Measurements from ENCODE around the gene CLK3. TPM values are rescaled to one million over a fixed set of nuclear protein-coding genes. Genes with fewer than 3 reads are reported as not detected.

Gene CLK3
- total RNA-seq, 2 donors from 2014 or later = 116 to 120 TPM

- Mint-ChIP-seq H3K4me1 (ENCODE audit: low read depth) (peaks cover 8% of the 10 kb centered on the region), H3K36me3 (ENCODE audit: insufficient read depth in 2 of 2) (no peaks in the 10 kb centered on the region), H3K27ac (no peak overlapping the region), H3K9me3 (no peaks in the 10 kb centered on the region), H3K4me3 (no peak overlapping the region), H3K27me3 (ENCODE audit: low read depth) (no peaks in the 10 kb centered on the region)
- no peak for DNase-seq
- ATAC-seq (replicated peaks in 1 of 2) = no peak
Measured at GRCh38 chr15:74608786-74609185, 6.8 kb upstream of the CLK3 start.

DNA sequence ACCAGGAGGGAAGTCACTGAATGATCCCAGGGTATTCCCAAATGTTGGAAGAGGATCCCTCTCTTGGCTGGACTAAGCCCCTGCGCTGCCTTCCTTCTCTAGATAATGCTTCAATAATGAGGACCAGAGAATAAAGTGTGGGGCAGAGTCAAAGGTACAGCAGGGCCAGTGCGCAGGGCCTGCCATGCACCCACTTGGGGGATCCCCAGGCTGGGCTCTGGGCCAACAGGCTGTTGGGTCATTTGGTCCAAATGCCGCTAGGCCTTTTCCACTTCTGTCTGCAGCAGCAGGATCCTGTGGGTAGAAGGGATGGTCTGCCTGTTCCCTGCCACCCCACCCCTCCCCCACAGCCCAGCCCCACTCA is 5.7 kb upstream of the CLK3 start:
- no peak overlapping the region for H3K4me3 Mint-ChIP-seq
- no peaks in the 10 kb centered on the region for H3K36me3 Mint-ChIP-seq (ENCODE audit: insufficient read depth in 2 of 2)
- H3K4me1 Mint-ChIP-seq (ENCODE audit: low read depth) = peaks cover 8% of the 10 kb centered on the region
- ATAC-seq (replicated peaks in 1 of 2) = no peak
- H3K27me3 Mint-ChIP-seq (ENCODE audit: low read depth) = no peaks in the 10 kb centered on the region
- DNase-seq = no peak
- no peaks in the 10 kb centered on the region for H3K9me3 Mint-ChIP-seq
- H3K27ac Mint-ChIP-seq = no peak overlapping the region

- ATAC-seq (replicated peaks in 1 of 2) (no peak), DNase-seq (no peak)
- Mint-ChIP-seq H3K36me3 (ENCODE audit: insufficient read depth in 2 of 2) (no peaks in the 10 kb centered on the region), H3K4me3 (no peak overlapping the region), H3K9me3 (no peaks in the 10 kb centered on the region), H3K4me1 (ENCODE audit: low read depth) (peaks cover 8% of the 10 kb centered on the region), H3K27me3 (ENCODE audit: low read depth) (no peaks in the 10 kb centered on the region), H3K27ac (no peak overlapping the region)
Measured at GRCh38 chr15:74610302-74610951, 5.2 kb upstream of the CLK3 start.

DNA sequence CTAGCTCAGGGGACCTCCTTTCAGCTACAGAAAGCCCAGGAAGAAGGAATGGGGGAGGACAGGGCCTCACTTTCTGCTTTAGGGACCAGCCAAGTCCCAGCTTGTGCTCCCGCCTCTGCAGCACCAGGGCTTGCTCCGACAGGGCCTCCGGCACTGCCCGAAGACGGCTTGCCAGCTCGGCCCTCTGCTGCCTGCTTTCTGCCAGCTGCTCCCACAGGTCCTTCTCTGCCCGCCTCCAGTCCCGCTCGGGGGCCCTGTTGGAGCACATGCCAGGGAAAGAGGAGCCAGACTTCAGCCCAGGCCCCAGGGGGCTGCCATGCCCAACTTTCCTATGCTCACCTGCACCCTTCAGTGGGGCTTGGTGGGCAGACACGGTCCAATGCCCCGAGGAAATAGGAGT is 4.3 kb upstream of the CLK3 start:
- H3K4me3 Mint-ChIP-seq = no peak overlapping the region
- no peak for DNase-seq
- H3K36me3 Mint-ChIP-seq (ENCODE audit: insufficient read depth in 2 of 2) = peaks cover 0 to under 1% of the 10 kb centered on the region in 2 donors
- H3K4me1 Mint-ChIP-seq (ENCODE audit: low read depth) = peaks cover 8% of the 10 kb centered on the region
- H3K9me3 Mint-ChIP-seq = no peaks in the 10 kb centered on the region
- no peak overlapping the region for H3K27ac Mint-ChIP-seq
- no peaks in the 10 kb centered on the region for H3K27me3 Mint-ChIP-seq (ENCODE audit: low read depth)
- ATAC-seq (replicated peaks in 1 of 2) = no peak

DNA sequence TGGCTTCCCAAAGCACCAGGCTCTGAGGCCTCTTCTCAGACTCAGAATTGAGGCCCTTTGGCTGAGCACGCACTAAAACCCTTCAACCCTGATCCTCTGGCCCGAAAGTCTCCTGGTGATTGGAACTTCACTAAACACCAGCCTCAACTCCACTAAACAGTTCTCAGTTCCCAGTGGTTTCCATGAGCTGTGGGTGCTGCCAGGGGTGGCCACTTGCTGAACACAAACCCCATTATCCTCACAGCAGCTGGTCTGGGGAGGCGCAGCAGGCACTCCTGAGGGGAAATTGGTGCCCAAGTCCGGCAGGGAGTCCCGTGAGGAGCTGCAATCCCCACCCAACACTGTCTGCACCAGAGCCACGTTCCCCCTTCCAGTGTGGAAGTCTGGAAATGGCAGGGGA is 3.8 kb upstream of the CLK3 start:
- Mint-ChIP-seq H3K4me3 (no peak overlapping the region), H3K27ac (no peak overlapping the region), H3K36me3 (ENCODE audit: insufficient read depth in 2 of 2) (peaks cover 0 to 2% of the 10 kb centered on the region in 2 donors), H3K9me3 (no peaks in the 10 kb centered on the region), H3K4me1 (ENCODE audit: low read depth) (peaks cover 12% of the 10 kb centered on the region), H3K27me3 (ENCODE audit: low read depth) (no peaks in the 10 kb centered on the region)
- DNase-seq (no peak), ATAC-seq (replicated peaks in 1 of 2) (no peak)

DNA sequence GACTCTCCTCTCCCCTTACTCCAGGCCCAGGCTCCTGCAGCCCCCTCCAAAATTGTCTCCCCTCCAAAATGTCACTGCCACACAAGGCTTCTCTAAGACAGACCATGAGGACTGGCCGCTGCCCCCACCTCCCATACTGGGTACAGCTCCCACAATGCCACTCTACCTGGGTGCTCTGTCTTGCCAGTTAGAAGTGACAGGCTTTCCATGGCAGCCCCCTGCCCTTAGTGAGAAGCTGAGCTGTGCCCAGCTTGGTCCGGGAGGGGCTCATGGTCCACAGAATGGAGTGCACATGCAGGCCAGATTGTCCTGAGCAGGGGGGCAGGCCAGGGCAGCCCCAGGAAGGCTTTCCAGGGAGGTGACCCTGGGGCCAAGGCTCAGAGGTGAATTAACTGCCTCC is 3.0 kb upstream of the CLK3 start:
- Mint-ChIP-seq H3K36me3 (ENCODE audit: insufficient read depth in 2 of 2) (peaks cover 2 to 3% of the 10 kb centered on the region in 2 donors), H3K4me3 (peak overlapping the region; percentile 3 to 94)

DNA sequence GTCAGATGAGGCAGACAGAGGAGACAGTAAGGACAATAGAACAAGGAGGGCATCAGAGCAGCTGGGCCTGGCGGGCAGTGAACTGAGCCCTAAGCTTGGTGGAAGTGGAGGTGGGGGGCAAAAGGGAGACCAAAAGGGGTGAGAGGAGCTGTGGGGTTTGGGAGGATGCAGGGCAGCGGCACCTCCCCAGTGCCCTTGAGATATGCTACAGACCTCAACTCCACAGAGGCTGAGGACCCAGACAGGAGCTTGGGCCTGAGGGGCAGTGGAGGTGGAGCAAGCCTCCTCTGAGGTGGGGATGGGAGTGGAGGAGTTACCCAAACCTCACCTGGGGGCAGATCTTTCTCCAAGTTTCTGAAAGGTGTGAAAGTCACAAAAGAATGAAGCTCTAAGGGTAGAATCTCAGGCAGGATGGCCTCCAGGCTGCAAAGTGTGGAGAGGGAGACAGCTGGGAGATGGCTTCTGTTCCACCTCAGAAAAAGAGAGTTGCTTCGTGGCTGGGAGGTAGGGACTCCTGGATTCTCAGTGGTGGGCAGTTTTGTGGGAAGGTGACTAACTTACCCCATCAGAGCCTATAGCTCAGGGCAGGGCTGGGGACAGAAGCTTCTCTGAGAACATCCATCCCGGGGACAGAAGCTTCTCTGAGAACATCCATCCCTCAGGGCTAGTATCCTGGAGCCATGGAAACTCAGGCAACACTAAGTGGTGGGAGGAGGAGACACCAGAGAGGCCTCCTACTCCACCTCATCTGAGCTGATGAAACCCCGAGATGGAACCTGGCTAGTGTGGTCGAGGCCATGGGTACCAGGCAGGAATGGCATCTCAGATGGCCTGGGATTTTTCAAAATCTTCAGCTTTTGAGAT is 2.3 kb upstream of the CLK3 start:
- H3K9me3 Mint-ChIP-seq = no peaks in the 10 kb centered on the region
- H3K27me3 Mint-ChIP-seq (ENCODE audit: low read depth) = no peaks in the 10 kb centered on the region
- H3K4me1 Mint-ChIP-seq (ENCODE audit: low read depth) = peaks cover 27% of the 10 kb centered on the region
- ATAC-seq (replicated peaks in 1 of 2) = no peak
- no peak for DNase-seq
- H3K36me3 Mint-ChIP-seq (ENCODE audit: insufficient read depth in 2 of 2) = peaks cover 2 to 7% of the 10 kb centered on the region in 2 donors
- peak overlapping the region; percentile 94 to 97 for H3K4me3 Mint-ChIP-seq
- no peak overlapping the region for H3K27ac Mint-ChIP-seq

More for the DNA sequence above, 3.0 kb upstream of the CLK3 start:
- DNase-seq = no peak
- no peaks in the 10 kb centered on the region for H3K27me3 Mint-ChIP-seq (ENCODE audit: low read depth)
- H3K27ac Mint-ChIP-seq = peak overlapping the region; percentile 5
- H3K9me3 Mint-ChIP-seq = no peaks in the 10 kb centered on the region
- peaks cover 21% of the 10 kb centered on the region for H3K4me1 Mint-ChIP-seq (ENCODE audit: low read depth)
- no peak for ATAC-seq (replicated peaks in 1 of 2)

DNA sequence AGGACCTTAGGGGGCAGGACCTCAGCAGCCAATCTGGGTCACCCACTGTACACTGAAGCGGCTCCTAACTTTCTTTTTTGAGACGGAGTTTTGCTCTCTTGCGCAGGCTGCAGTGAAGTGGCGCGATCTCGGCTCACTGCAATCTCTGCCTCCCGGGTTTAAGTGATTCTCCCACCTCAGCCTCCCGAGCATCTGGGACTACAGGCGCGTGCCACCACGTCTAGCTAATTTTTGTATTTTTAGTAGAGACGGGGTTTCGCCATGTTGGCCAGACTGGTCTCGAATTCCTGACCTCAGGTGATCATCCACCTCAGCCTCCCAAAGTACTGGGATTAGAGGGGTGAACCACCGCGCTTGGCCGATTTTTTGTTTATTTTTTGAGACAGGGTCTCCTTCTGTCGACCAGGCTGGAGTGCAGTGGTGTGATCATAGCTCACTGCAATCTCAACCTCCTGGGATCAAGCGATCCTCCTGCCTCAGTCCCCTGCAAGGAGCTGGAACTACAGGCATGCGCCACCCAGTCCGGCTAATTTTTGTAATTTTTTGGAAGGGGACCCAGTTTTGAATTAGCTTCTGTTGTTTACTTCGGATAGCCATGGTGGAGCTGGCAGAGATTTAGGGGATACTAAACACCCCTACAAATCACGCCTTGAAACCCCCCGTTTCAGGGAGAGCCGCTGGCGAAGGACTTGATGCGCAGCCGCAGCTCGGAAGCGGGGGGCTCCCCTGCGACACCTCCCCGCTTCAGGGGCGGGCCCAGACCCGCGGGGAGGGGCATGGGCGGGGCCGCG is 1.5 kb upstream of the CLK3 start:
- Mint-ChIP-seq H3K9me3 (no peaks in the 10 kb centered on the region), H3K4me1 (ENCODE audit: low read depth) (peaks cover 36% of the 10 kb centered on the region), H3K36me3 (ENCODE audit: insufficient read depth in 2 of 2) (peaks cover 2 to 7% of the 10 kb centered on the region in 2 donors), H3K4me3 (peak overlapping the region; percentile 94 to 97), H3K27me3 (ENCODE audit: low read depth) (no peaks in the 10 kb centered on the region), H3K27ac (no peak overlapping the region)
- no peak for ATAC-seq (replicated peaks in 1 of 2)
- no peak for DNase-seq

- Mint-ChIP-seq H3K27me3 (ENCODE audit: low read depth) (no peaks in the 10 kb centered on the region), H3K4me1 (ENCODE audit: low read depth) (peaks cover 43% of the 10 kb centered on the region), H3K27ac (peak overlapping the region; percentile 97), H3K36me3 (ENCODE audit: insufficient read depth in 2 of 2) (peaks cover 2 to 9% of the 10 kb centered on the region in 2 donors), H3K4me3 (peak overlapping the region; percentile 94 to 97), H3K9me3 (no peaks in the 10 kb centered on the region)
- DNase-seq = peak; percentile 90 to 93
- peak; percentile 62 to 64 for ATAC-seq (replicated peaks in 1 of 2)
Measured at GRCh38 chr15:74614744-74615507, 710 bp upstream of the CLK3 start.

DNA sequence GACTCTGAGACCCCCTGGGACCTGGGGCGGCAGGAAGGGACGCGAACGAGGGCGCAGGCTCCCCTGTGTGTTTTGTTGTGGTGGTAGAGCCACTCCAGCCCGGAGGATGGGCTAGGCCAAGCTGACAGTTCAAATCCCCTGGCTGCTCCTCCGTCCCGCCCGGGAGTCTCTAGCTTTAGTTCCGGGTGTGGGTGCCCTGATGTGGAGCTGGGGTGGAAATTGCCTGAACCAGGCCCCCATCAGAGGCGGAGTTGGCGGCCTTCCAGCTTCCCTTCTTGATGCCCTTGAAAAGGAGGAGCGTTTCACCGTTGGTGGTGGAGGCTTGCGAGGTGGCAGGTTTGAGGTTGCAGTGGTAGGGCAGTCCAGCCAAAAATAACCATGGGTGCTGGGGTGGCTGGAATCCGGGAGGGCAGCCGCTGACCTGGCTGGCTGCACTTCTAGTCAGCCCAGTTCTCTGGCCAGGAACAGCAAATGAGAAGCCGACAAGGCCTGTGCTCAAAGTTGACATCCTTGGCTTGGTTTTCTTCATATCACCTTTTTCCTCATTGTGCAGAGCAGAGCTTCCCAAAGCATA is 817 bp downstream of the CLK3 start:
- Mint-ChIP-seq H3K4me3 (peak overlapping the region; percentile 94 to 97), H3K27me3 (ENCODE audit: low read depth) (no peaks in the 10 kb centered on the region), H3K27ac (peak overlapping the region; percentile 99), H3K4me1 (ENCODE audit: low read depth) (peaks cover 58% of the 10 kb centered on the region), H3K36me3 (ENCODE audit: insufficient read depth in 2 of 2) (peaks cover 2 to 20% of the 10 kb centered on the region in 2 donors), H3K9me3 (no peaks in the 10 kb centered on the region)
- ATAC-seq (replicated peaks in 1 of 2) = no peak
- peak; percentile 60 to 63 for DNase-seq

GRCh38 chr15:74616996-74617395 is 1.4 kb downstream of the CLK3 start:
- no peaks in the 10 kb centered on the region for H3K27me3 Mint-ChIP-seq (ENCODE audit: low read depth)
- no peak for DNase-seq
- no peak for ATAC-seq (replicated peaks in 1 of 2)
- no peaks in the 10 kb centered on the region for H3K9me3 Mint-ChIP-seq
- H3K4me3 Mint-ChIP-seq = peak overlapping the region; percentile 94 to 97
- peak overlapping the region; percentile 99 for H3K27ac Mint-ChIP-seq
- H3K4me1 Mint-ChIP-seq (ENCODE audit: low read depth) = peaks cover 58% of the 10 kb centered on the region
- peaks cover 6 to 23% of the 10 kb centered on the region in 2 donors for H3K36me3 Mint-ChIP-seq (ENCODE audit: insufficient read depth in 2 of 2)

- peaks cover 50% of the 10 kb centered on the region for H3K4me1 Mint-ChIP-seq (ENCODE audit: low read depth)
- H3K27me3 Mint-ChIP-seq (ENCODE audit: low read depth) = no peaks in the 10 kb centered on the region
- no peaks in the 10 kb centered on the region for H3K9me3 Mint-ChIP-seq
- peak overlapping the region; percentile 55 for H3K27ac Mint-ChIP-seq
- DNase-seq (no peak), ATAC-seq (replicated peaks in 1 of 2) (no peak)
- no peak overlapping the region for H3K4me3 Mint-ChIP-seq
- H3K36me3 Mint-ChIP-seq (ENCODE audit: insufficient read depth in 2 of 2) = peaks cover 6 to 29% of the 10 kb centered on the region in 2 donors
Measured at GRCh38 chr15:74618841-74619596, 3.4 kb downstream of the CLK3 start.
